Stomach (tissue), 9 donors: ENCODE measurements around the gene THOP1. TPM values are rescaled to one million over a fixed set of nuclear protein-coding genes. Genes with fewer than 3 reads are reported as not detected.

Source experiments
- DNase-seq, 2 donors: peaks; one replicate each; pipeline versions ENCODE4 v3.0.0 to v3.0.0-alpha.2; 2013 to 2019
- H3K27ac ChIP-seq, 5 donors: fragments of 200-600 bp in 4 of 5; sonication (generic) in 4 of 5; one replicate each; pipeline ENCODE4 v1.5.1; 2013 to 2019; ENCODE audit warnings: mild to moderate bottlenecking in 1 of 5, moderate library complexity in 1 of 5
- H3K27me3 ChIP-seq, 3 donors: fragments of 200-600 bp; sonication (generic); one replicate each; pipeline ENCODE4 v1.5.1; 2017 to 2019; ENCODE audit warnings: mixed run types in 1 of 3
- H3K36me3 ChIP-seq, 4 donors: fragments of 200-600 bp; sonication (generic); 1 replicate in 3 of 4; 2 replicates in 1 of 4; pipeline ENCODE4 v1.5.1; 2016 to 2019
- H3K4me1 ChIP-seq, 4 donors: fragments of 200-600 bp; sonication (generic); one replicate each; pipeline ENCODE4 v1.5.1; 2016 to 2019
- H3K4me3 ChIP-seq, 4 donors: fragments of 200-600 bp; sonication (generic) in 3 of 4; one replicate each; pipeline ENCODE4 v1.5.1; 2016 to 2019; ENCODE audit warnings: mild to moderate bottlenecking in 1 of 4
- H3K9me3 ChIP-seq, 4 donors: fragments of 200-600 bp; sonication (generic); one replicate each; pipeline ENCODE4 v1.5.1; 2016 to 2019
- CTCF ChIP-seq, 7 experiments: fragments of 450-650 bp in 4 of 7; fragments of 200-600 bp in 3 of 7; sonication (generic) in 3 of 7; IDR thresholded peaks; one replicate each; pipeline ENCODE4 v1.5.1; 2016 to 2019; ENCODE audit warnings: antibody characterized with exemption in 7 of 7, control low read depth in 2 of 7, mild to moderate bottlenecking in 1 of 7
- EP300 ChIP-seq: sonication (generic); formaldehyde crosslinking; IDR thresholded peaks from one replicate; pipeline ENCODE4 v1.6.1; 2017; ENCODE audit warnings: antibody characterized with exemption
- POLR2A ChIP-seq, 4 donors: fragments of 450-650 bp; IDR thresholded peaks; one replicate each; pipeline ENCODE4 v1.6.1; 2016; ENCODE audit warnings: antibody characterized with exemption in 4 of 4, control low read depth in 2 of 4, mild to moderate bottlenecking in 1 of 4, moderate library complexity in 1 of 4
- POLR2AphosphoS5 ChIP-seq, 3 donors: sonication (generic); formaldehyde crosslinking; IDR thresholded peaks; one replicate each; pipeline ENCODE4 v1.6.1; 2016; ENCODE audit warnings: antibody characterized with exemption in 3 of 3
- WGBS, 5 donors: extraction: QIAGEN DNeasy Blood & Tissue Kit in 3 of 5; methylation state at CpG; one replicate each; pipeline versions ENCODE4 v1.1.5 to v1.1.7; 2013 to 2018; 5-methylcytosine and 5-hydroxymethylcytosine counted together
- intact Hi-C: fragments of 100-400 bp; cut with DNase I; formaldehyde crosslinking; loops from one replicate; pipeline ENCODE4 v1.15.1; 2023; ENCODE audit warnings: low total_unique reads
- polyA plus RNA-seq, 3 donors: library from polyadenylated mRNA; stranded (reverse); fragments of 200-250 nt; gene quantifications; one replicate each; pipeline ENCODE4 v1.2.3, GENCODE V29; 2013
- total RNA-seq, 5 donors: library from RNA; depleted of rRNA; stranded (reverse); fragments of >200 nt; gene quantifications; one replicate each; pipeline versions ENCODE4 v1.1.0 to v1.2.3, GENCODE V29; 2014 to 2016
- donor health status: healthy with polysubstance abuse.
- donor health status: Bipolar disorder and iron deficiency.
- donor health status: healthy.

THOP1 gene
- total and polyA plus RNA-seq, 8 donors: 16.1 to 244 (median 47.2) TPM

DNA sequence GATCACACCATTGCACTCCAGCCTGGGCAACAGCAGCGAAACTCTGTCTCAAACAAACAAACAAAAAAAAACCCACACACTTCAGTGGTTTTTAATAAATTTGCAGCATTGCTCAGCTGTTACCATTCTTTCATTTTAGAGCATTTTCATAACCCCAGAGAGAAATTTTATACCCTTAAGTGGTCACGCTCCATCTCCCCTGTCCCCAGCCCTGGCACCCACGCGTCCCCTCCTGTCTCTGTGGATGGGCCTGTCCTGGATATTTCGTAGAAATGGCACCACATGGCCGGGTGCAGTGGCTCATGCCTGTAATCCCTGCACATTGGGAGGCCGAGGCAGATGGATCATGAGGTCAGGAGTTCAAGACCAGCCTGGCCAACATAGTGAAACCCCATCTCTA is 7.8 kb downstream of the THOP1 start:
- H3K9me3 ChIP-seq: no peaks in the 10 kb centered on the region
- TF ChIP-seq CTCF (IDR thresholded peaks at IDR 0.05): no peak
- TF ChIP-seq POLR2AphosphoS5 (IDR thresholded peaks at IDR 0.05): no peak
- TF ChIP-seq POLR2A (IDR thresholded peaks at IDR 0.05): no peak
- TF ChIP-seq EP300: no peak
- H3K4me3 ChIP-seq: no peak overlapping the region
- intact Hi-C loops: no loop called here
- H3K27me3 ChIP-seq: no peaks in the 10 kb centered on the region
- H3K36me3 ChIP-seq: peaks cover 11 to 89% (median 77%) of the 10 kb centered on the region in 4 donors
- DNase-seq: no peak
- H3K4me1 ChIP-seq: no peaks in the 10 kb centered on the region
- no peak overlapping the region for H3K27ac ChIP-seq
- 95 to 99% (median 96%) methylated on average over 7 of the region's 7 CpGs for WGBS, 5 donors

DNA sequence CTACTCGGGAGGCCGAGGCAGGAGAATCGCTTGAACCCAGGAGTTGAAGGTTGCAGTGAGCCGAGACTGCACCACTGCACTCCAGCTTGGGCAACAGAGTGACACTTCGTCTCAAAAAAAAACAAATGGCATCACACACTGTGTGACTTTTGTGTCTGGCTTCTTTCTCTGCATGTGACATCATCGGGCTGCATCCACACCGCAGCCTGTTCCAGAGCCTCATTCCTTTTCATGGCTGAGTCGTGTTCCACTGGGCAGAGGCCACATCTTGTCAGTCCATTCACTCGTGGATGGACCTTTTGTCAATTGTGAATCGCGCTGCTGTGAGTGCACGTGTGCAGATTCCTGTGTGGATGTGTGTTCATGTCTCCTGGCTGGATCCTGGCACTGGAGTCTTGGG is 8.3 kb downstream of the THOP1 start:
- Histone ChIP-seq H3K36me3 (peaks cover 11 to 89% (median 82%) of the 10 kb centered on the region in 4 donors), H3K4me3 (no peak overlapping the region), H3K4me1 (no peaks in the 10 kb centered on the region), H3K27ac (no peak overlapping the region), H3K9me3 (no peaks in the 10 kb centered on the region), H3K27me3 (no peaks in the 10 kb centered on the region)
- intact Hi-C loops: no loop called here
- 96 to 98% (median 97%) methylated on average over 9 to 12 of the region's 12 CpGs for WGBS, 5 donors
- DNase-seq: no peak
- TF ChIP-seq CTCF (IDR thresholded peaks at IDR 0.05) (no peak), POLR2A (IDR thresholded peaks at IDR 0.05) (no peak), POLR2AphosphoS5 (IDR thresholded peaks at IDR 0.05) (no peak), EP300 (no peak)

DNA sequence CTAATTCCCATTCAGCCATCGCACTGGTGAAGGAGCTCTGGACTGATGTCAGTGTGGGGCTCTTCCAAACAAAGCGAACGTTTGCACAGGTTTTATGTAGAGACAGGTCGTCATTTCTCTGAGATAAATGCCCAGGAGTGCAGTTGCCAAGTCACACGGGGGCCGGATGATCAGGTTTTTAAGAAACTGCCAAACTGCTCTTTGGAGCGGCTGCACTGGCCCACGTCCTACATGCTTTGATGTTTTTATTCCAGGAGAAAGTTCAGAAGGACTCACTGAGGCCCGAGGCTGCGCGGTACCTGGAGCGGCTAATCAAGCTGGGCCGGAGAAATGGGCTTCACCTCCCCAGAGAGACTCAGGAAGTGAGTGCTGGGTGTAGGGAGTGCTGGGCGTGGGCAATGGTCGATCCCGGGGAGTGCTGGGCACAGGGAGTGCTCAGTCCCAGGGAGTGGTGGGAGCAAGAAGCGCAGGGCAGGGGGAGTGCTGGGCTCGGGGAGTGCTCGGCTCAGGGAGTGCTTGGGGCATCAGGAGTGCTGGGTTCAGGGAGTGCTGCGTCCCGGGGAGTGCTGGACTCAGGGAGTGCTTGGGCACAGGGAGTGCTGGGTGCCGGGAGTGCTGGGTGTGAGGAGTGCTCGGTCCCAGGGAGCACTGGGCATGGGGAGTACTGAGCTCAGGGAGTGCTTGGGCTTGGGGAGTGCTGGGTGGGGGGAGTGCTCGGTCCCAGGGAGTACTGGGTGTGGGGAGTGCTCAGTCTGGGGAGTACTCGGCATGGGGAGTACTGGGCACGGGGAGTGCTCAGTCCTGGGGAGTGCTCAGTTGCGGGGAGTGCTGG is 10.7 kb downstream of the THOP1 start:
- Histone ChIP-seq H3K36me3 (peaks cover 23 to 100% (median 95%) of the 10 kb centered on the region in 4 donors), H3K27ac (no peak overlapping the region), H3K4me3 (no peak overlapping the region), H3K27me3 (no peaks in the 10 kb centered on the region), H3K4me1 (no peaks in the 10 kb centered on the region), H3K9me3 (no peaks in the 10 kb centered on the region)
- WGBS, 5 donors: 86 to 96% (median 91%) methylated on average over 26 to 27 of the region's 27 CpGs
- TF ChIP-seq CTCF (IDR thresholded peaks at IDR 0.05) (no peak), EP300 (no peak), POLR2A (IDR thresholded peaks at IDR 0.05) (no peak), POLR2AphosphoS5 (IDR thresholded peaks at IDR 0.05) (no peak)
- intact Hi-C loops: no loop called here
- no peak for DNase-seq

- Histone ChIP-seq H3K4me3 (no peak overlapping the region), H3K27ac (no peak overlapping the region), H3K9me3 (no peaks in the 10 kb centered on the region), H3K4me1 (peaks cover 0 to 3% (median 0%) of the 10 kb centered on the region in 4 donors), H3K27me3 (no peaks in the 10 kb centered on the region), H3K36me3 (peaks cover 23 to 100% (median 94%) of the 10 kb centered on the region in 4 donors)
- intact Hi-C loops: no loop called here
- TF ChIP-seq CTCF (IDR thresholded peaks at IDR 0.05) (no peak), EP300 (no peak), POLR2AphosphoS5 (IDR thresholded peaks at IDR 0.05) (no peak), POLR2A (IDR thresholded peaks at IDR 0.05) (no peak)
- 93 to 96% (median 96%) methylated on average over 21 to 23 of the region's 23 CpGs for WGBS, 5 donors
- no peak for DNase-seq
Measured at GRCh38 chr19:2796659-2797266, 11.5 kb downstream of the THOP1 start.
